Medulla oblongata (tissue), 1 donor: ENCODE measurements around the gene KIAA1671.
A peak's percentile ranks its signal among the peaks of the same experiment; 100 is the strongest.
"Not testable (repeated sequence)": the region's sequence is repeated elsewhere in the genome, so short reads cannot be mapped to it uniquely, and the experiment has no call there.

Experiments used
- DNase-seq: peaks from one replicate; pipeline ENCODE4 v3.0.0-alpha.2; 2015; ENCODE audit errors: extremely low spot score

Gene KIAA1671

DNA sequence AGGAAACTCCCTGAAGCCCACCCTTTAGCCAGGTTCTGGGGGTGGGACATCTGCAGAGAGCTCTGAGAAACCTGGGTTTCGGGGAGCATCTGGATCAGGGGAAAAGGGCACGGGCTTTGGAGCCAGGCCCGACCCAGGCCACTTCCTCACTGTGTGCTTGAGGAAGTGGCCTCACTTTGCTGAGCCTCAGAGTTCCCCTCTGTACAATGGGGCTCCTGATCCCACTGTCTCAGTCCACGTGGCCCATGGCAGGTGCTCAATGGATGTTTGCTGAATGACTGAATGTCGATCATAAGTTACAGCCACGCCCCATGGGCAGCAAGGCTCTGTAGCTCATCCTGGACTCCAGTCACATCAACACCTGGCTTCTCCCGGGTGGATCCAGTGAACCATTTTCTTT, 248.5 kb downstream of the KIAA1671 start:
- DNase-seq: no peak

GRCh38 chr22:25201557-25202273, 249.2 kb downstream of the KIAA1671 start:
- no peak for DNase-seq

DNA sequence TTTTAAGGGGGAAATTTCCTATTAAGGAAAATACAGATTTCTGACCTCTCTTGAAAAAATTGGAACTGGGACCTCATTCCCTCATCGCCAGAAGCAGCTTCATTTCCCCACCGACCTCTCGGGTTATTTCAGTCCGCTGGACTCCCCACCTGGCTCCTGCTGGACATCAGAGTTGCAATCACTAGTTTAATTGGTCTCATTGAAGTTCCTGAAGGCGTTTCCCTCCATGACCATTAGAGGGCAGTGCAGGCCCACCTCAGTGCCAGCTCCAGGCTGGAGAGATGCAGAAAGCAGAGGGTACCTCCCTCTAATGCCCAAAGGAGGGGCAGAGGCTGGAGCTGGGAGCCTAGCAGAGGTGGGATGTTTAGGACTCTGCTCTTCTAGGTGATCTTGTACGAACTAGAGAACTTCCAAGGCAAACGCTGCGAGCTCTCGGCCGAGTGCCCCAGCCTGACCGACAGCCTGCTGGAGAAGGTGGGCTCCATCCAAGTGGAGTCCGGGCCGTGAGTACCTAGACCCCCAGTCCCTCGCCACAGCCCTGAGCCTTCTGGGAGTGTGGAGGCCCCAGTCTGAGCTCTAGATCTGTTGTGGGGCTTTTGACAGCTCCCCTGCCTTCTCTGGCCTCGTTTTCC, 249.9 kb downstream of the KIAA1671 start:
- DNase-seq: peak; percentile 73

DNA sequence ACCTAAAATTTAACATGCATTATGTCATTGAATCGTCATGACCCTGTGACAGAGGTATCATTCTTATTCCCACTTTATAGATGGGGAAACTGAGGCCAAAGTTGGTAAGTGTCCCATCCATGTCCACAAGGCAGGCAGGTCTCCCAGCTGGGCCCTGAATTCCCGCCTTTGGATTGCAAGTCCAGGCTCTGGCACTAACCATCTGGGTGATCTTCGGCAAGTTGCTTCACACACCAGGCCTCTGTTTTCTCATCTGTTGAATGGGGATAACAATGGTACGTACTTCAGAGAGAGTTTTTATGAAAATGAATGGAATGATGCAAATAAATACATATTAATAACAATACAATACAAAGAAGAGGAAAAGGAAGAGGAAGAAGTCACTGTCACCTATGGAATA, 250.6 kb downstream of the KIAA1671 start:
- DNase-seq: no peak

DNA sequence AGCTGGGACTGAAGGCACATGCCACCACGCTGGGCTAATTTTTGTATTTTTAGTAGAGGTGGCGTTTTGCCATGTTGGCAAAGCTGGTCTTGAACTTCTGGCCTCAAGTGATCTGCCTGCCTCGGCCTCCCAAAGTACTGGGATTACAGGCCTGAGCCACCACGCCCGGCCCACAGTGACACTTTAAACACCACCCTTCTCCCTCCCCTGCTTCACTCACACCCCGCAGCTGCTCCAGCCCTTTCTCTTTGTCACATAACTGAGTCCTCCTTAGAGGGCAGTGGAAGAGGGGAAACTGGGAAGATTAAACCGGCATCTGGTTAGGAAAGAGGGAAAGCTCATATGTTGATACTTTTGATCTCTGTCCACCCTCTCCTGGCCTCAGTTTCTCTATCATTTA, 252.0 kb downstream of the KIAA1671 start:
- not testable (repeated sequence) for DNase-seq

DNA sequence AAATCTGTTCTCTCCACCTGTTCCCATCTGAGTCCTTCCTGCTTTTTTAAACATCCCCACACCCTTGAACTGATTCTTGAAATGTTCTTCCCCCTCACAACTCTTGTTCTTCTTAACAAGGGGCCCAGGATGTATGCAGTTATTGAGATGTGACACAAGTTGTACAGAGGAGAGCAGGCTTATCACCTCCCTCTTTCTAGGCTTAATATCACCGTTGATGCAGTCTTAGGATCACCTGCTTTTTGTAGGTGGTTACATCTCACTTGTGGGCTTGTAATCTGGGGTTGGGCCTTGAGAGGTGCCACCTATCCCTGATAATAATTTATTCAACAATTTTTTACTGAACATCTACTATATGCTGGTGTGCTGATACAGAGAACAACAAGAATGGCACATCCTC, 253.3 kb downstream of the KIAA1671 start:
- DNase-seq: no peak

DNA sequence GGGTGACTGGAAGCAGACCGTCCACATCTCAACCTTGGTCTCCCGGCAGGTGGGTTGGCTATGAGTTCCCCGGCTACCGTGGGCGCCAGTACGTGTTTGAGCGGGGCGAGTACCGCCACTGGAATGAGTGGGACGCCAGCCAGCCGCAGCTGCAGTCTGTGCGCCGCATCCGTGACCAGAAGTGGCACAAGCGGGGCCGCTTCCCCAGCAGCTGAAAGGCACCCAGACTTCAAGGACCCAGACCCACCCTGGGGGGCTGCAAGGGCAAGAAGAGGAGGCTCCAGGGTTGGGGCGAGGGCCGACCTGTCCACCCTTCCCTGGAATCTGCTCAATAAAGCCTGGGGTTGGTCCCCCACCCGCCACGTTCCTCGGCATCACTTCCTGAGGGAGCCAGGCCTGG, 254.5 kb downstream of the KIAA1671 start:
- DNase-seq: no peak

- DNase-seq: no peak
Observed at GRCh38 chr22:25207553-25208157, 255.1 kb downstream of the KIAA1671 start.

DNA sequence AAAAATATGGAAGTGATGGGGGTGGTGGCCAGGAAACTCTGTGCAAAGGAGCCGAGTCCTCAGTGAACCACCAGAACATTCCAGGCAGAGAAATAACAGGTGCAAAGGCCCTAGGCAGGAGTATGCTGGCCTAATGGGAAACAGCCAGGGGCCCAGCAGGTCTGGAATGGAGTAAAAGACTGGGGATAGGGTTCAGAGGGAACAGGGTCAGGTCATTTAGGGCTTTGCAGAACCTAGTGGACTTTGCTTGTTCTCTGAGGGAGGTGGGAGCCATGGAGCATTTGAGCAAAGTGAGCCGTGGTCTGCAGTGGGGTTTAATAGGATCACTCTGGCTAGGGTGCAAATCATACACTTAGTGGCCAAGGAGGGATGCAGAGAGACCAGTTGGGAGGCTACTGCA, 255.8 kb downstream of the KIAA1671 start:
- DNase-seq: no peak

DNA sequence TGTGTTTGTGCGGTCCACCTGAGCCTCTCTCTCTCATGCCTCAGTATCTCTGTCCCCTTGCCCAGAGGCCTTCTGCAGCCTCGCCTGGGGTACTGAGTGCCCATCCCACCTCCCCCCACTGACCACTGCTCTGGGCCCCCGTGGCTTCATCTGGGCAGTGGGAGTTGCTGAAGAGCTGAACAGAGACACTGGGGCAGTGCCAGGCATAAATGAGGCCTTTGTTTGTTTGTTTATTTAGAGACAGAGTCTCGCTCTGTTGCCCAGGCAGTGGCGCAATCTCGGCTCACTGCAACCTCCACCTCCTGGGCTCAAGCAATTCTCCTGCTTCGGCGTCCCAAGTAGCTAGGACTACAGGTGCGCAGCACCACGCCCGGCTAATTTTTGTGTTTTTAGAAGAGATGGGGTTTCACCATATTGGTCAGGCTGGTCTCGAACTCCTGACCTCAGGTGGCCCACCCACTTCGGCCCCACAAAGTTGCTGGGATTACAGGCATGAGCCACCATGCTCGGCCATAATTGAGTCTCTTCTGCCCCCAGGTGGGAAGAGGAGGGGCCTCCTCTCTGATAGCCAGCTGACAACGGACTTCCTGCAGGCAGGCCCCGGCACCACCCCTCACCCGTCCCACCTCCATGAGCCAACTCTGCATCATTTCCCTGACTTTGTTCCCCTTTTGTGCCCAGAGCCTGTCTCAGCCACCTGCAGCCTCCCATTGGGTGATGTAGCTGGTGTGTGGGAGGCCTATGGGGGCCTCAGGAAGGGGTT, 256.4 kb downstream of the KIAA1671 start:
- no peak for DNase-seq

GRCh38 chr22:25210793-25211192, 258.3 kb downstream of the KIAA1671 start:
- DNase-seq: no peak

GRCh38 chr22:25212337-25212736, 259.8 kb downstream of the KIAA1671 start:
- DNase-seq: no peak

- no peak for DNase-seq
Observed at GRCh38 chr22:25213221-25213620, 260.7 kb downstream of the KIAA1671 start.

- DNase-seq: no peak
Observed at GRCh38 chr22:25216230-25216629, 263.7 kb downstream of the KIAA1671 start.

DNA sequence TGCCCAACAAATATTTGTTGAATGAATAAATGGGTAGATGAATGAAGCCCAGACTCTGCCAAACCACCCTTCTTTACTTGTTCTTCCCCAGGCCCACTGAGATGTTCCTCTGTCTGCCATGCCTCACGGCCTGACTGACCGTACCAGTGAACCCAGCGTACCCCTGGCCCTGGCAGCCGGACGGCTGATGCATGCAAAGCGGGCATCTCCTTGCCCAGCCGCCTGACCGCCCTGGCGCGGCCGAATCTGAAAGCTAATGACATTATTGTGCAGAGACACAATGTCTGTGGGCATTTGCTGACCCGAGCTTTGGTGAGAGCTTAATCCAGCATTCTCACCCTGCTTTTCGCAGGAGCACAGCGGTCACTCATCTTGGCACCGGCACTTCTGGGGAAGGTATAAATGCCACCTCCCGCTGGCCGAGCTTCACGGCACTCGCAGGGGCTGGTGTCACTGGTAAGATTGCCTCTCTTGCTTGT, 266.7 kb downstream of the KIAA1671 start, which contains the start of gene CRYBB2:
CRYBB2 (plus strand) TSS at position 429 of the 479 bp plus-strand sequence. CDS start 1,791 bp downstream, outside the sequence.
- no peak for DNase-seq

DNA sequence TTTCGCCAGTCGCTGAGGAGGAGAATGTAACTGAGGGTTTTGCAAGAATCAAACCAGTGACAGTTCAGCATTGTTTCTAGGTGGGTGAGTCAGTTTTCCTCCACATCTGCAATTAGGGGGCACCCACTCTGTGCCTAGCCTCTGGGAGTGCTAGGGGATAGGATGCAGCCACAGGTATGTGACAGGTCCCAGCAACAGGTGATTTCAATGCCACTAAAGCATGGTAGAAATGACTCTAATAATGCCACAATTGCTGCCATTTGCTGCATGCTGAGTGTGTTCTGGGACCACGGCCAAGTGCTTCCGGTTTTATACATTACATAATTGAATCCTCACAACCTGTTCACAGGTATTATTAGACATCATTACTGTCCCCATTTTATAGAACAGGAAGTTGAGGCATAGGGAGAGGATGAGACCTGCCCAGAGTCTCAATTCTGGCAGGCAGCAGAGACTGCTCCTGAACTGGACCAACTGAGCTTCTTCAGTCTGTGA, 267.5 kb downstream of the KIAA1671 start:
- no peak for DNase-seq

DNA sequence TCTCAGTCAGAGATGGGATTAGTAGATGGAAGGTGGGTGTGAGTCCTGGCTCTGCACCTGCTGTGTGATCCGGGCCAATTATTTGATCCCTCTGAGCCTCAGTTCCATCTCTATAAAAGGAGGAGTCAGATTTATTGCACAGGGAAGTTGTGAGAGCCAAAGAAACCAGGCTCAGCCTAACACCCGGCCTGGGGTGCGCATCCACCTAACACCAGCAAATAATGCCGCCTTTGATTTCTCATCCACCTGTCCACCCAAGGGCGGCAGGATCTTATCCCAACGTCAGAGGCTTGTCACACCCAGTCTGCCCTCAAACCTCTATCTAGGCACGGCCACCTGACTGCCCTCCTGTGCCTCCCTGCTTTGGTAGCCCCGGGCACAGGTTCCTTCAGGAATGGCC, 269.3 kb downstream of the KIAA1671 start:
- DNase-seq: no peak

- DNase-seq: no peak
Observed at GRCh38 chr22:25223269-25223850, 270.8 kb downstream of the KIAA1671 start.

DNA sequence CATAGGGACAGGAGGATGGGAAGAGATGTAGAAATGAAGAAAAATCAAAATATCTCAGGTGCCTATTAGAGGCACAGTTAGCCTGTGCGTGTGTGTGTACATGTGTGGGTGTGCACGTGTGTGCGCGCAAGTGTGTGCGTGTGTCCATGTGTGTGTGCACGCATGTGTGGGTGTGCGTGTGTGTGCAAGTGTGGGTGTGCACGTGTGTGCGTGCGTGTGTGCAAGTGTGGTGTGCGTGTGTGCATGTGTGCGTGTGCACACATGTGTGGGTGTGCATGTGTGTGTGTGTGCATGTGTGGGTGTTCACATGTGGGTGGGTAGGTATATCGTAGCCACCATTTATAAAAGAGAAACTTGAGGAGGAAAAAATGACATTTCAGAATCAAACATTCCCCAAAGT, 276.3 kb downstream of the KIAA1671 start:
- DNase-seq: no peak

- DNase-seq: not testable (repeated sequence)
Observed at GRCh38 chr22:25230760-25231159, 278.2 kb downstream of the KIAA1671 start.

DNA sequence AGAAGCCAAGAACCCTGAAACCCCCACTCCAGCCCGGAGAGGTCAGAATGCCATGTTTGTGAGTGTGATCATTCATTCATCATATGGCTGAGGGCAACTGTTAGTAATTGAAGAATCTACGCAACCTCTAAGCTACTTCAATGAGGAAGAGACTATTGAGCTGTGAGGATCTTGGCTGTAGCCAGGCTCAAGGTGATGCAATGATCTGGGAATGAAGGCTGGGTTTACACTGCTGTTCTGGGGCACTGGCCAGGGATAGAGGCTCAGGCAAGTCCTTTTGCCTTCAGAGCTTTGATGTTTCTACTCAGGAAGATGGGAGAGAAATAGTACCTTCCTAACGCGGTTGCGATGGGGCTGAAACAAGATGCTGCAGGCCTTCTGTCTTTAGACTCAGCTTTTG, 279.8 kb downstream of the KIAA1671 start:
- DNase-seq: no peak

DNA sequence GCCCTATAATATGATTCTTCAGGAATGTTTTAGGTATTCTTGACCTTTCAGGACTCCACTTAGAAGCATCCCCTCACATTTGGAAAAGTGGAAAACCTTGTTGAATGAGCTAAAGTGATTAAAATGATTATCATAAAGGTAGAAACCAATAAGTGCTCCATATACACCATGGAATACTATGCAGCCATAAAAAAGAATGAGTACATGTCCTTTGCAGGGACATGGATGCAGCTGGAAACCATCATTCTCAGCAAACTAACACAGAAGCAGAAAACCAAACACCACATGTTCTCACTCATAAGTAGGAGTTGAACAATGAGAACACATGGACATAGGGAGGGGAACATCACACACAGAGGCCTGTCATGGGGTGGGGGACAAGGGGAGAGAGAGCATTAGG, 281.2 kb downstream of the KIAA1671 start:
- DNase-seq: not testable (repeated sequence)
